Mesenteric fat pad (tissue), 1 donor: ENCODE data around the gene CCDC178. TPM values are rescaled to one million over a fixed set of nuclear protein-coding genes. Genes with fewer than 3 reads are reported as not detected.

Experiments used
- DNase-seq: peaks from one replicate; pipeline ENCODE4 v3.0.0-alpha.2; 2020; ENCODE audit warnings: low spot score
- total RNA-seq: library from RNA; stranded (reverse); fragmentation: NEBNext Ultra II Directional; extraction: Animal tissue kit (Norgen Biotek cat#: 25700); gene quantifications from one replicate; pipeline ENCODE4 v1.2.1, GENCODE V29; 2021
- donor health status: DM: yes; HTN: yes; CAD: no.

CCDC178 gene
- total RNA-seq, 1 donor from 2014 or later, result 3.7 TPM

DNA sequence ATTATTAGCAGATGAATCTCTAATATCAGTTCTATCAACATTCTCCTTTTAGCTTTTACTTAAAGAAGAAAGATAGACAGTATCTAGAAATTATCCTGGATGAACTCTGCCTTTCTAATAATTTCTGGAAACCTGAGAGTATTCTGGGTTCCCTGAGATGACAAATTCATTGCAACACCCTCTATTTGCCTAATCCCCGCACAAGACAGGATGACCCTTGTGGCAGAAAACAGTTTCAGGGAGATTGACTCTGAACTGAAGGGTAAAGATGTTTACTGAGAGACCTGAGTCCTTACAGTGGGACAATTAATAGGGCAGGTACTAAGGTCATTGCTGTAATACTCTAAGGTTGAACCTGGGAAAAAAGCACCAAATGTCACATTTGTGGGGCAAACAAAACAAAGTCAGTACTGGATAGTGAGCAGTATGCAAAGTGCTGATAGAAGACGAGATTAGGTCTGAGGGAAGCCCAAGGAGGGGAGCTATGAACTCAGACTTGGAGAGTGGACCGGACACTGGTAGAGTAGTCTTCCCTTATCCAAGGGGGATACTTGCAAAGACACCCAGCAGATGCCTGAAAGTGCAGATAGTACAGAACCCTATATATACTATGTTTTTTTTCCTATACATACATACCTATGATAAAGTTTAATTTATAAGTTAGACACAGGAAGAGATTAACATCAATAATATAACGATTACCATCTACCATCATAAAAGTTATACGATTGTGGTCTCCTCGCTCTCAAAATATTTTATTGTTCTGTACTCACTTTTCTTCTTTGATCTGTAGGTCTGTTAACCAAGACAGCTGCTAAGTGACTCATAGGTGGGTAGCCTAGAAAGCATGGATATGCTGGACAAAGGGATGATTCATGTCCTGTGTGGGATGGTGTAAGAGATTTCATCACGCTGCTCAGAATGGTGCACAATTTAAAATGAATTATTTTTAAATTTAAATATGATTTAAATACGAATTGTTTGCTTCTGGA lies 519.4 kb downstream of the CCDC178 start:
- DNase-seq, result no peak

DNA sequence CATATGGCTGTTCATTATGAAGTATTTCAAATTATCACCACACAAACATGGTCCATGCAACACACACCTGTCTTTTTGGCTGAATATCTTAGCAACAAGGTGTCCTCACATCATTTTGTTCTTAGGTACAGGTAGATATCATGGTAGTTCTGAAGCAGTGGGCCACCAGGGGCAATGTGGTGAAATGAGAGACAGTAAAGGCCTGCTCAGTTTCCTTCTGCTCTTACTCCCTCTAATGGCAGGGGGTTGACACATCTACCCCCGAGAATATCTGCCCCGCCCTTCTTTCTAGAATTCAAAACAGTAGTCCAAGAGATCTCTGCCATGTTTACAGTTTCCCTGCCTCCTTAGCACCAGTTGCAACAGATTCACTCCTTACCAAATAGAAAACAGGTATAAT lies 520.7 kb downstream of the CCDC178 start:
- DNase-seq, result no peak

DNA sequence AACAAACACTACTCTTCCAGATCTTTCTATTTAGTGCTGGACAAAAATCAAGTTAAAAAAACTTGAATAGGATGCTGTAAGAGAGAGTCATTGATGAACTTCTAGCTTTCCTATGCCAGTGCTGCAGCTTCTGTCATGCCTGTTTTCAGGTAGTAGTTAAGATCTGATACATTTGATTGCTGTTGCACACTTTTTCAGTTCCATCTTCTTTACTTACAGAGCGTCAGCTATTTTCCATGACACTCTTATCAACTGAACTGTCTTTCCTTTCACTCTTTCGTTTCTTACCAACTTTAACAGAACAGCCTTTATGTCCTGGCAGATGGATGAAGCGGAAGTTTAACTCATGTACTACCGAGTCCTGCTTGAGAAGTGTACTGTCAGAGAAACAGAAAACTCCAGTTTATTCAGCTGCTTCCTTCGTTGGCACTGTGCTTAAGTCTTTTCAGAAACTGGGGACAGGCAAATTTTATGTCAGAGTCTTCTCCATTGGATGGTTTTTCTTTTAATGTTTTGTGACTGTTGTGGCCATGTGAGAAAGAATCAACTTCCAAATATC lies 521.8 kb downstream of the CCDC178 start:
- DNase-seq, result no peak

DNA sequence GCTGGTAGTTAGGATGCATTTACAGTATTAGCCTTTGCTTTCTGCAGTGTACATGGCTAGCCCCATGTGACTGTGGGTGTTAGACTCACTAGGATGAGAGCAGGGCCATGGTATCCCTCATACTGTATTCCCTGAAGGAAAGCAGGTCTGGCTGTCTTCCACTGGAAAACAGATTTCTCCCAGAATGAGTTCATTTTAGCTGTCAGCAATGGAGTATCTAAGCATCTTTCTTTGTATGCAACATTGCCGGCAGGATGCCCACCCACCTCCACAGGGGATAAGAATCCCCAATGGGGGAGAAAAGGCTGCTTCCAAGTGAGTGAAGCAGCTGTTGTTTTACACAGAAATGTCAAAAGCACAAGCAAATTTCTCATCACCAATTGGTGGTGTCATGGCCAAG lies 525.0 kb downstream of the CCDC178 start:
- DNase-seq, result no peak

DNA sequence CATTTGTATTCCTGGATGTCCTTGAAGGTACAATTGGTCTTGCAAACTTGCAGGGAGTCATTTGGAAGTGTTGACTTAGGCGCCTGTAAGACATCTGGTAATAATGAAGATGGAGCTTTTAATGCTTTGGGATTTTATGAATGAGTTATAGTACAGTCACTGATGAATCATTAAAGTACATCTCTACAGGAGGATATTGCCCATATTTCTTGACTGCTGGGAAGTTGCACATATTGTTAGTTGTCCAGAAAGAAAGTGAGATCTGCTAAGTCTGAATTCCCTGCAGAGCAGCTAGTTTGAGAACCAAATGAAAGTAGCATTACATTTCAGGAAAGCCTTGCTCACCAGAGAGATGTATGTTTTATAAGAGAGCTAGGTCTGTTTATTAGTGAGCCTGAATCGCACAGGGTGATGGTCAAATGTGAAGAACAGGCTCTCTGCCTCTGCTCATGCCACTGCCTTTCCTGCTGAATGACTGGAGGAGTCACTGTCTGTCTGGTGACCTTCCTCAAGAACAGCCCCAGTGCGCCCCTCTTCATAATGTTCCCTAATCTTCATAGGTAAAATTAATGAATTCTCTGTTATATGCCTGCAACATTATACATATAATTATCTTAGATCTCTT lies 528.7 kb downstream of the CCDC178 start:
- DNase-seq, result no peak

DNA sequence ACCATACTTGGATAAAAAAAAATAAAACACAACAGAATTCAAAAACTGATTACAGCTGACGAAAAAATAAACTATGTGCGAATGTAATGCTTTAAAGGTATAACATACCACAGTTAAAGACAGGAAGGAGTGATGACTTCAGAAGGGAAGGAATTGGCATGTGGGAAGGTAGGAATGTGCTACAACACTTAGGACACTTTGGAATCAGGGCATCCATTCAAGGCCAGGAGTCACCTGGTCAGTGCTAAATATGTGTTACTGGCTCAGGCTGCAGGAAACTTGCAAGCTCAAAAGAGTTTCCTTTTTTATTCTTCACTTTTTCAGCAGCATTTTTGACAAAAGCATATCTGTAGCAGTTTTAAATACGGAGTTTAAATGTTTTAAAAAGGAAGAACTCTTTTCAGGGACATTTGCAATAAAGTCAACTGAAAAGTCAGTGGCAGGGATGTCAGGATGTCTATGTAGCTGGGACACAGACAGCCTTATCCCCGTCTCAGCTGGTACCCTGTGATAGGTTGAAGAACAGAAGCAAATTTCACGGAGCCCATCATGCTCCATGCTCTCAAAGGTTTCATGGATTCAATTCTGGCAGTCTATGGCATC lies 529.7 kb downstream of the CCDC178 start:
- no peak for DNase-seq

DNA sequence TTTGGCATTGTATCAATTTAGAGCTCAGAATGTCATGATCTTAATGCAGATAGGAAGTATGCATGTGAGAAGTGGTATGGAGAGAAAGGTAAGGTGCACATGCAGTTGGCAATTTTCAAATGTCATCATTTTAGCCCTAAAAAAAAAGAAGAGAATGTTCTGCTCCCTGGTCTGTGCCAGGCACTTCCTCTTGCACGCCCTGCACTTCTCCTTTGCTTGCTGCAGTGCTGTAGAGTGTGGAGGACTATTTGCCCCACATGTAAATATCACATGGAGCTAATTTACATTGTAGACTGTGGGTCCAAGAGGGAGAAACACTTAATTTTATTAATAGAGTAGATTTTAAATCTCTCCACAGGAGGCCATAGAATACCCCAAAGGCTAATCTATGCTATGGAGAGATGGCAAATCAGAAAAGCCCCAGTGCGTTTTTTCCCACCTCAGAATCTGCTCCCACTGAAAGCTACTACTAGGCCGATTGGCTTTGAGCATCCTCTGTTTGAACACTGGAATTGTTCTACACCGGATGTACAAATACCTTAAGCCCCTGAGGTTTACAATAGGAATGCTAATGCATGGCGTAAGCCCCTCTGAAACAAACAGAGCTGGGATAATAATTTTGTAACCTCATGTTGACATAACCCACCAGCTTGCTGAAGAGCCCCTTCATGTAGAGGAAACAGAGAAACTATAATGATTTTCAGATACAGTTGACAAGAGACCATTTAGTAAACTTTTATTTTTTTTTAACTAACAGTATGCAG lies 530.5 kb downstream of the CCDC178 start:
- no peak for DNase-seq

DNA sequence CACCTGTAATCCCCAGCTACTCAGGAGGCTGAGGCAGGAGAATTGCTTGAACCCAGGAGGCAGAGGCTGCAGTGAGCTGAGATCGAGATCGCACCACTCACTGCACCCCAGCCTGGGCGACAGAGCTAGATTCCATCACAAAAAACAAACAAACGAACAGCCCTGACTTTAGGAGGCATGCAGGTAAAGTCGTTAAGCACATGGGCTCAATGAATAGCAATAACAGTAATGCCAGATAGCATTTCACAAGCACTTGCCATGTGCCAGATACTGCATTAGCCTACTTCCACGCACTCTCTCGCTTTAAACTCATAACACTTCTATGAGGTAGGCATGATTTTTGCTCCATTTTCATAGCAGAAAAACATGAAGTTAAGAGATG lies 532.1 kb downstream of the CCDC178 start:
- DNase-seq, result no peak

DNA sequence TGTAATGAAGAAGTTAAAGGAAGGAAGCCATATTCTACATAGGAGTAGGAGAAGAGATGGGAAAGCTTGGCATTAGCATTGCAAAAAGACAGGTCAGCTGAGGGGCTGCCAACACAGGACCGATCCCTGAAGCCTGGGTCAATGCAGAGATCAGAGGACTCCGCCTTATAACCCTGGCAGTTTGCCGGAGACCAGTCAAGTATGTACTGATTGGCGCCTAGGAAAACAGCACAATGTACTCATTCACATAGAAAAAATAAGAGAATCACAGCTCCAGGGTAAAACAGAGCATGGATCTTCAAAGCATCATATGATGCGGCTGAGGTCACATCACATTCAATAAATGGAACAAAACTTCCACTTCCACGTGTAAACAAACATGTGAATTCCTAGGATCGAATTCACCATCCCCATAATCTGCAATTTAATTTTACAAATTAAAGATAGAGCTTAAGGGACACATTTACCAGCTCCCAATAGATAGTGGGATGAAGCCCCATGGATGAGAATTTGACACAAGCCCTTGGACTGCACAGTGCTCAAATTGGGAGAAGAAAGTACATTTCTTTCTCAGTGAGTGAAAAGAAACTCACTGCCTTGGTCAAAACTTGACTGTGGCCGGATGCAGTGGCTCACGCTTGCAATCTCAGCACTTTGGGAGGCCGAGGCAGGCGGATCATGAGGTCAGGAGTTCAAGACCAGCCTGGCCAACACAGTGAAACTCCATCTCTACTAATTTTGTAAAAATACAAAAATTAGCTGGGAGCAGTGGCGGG lies 532.7 kb downstream of the CCDC178 start:
- no peak for DNase-seq

DNA sequence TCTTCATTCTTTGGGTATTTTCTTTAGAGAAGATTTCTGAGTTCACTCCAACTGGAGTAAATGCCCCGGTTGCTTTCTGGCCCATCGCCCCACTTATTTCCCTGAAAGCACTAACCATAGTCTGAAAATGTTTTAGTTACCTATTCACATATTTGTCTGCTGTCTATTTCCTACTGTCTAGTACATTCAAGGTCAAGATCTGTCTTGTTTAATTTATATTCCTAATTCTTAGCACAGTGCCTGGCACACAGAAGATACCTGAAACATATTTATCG lies 533.3 kb downstream of the CCDC178 start:
- DNase-seq, result no peak

DNA sequence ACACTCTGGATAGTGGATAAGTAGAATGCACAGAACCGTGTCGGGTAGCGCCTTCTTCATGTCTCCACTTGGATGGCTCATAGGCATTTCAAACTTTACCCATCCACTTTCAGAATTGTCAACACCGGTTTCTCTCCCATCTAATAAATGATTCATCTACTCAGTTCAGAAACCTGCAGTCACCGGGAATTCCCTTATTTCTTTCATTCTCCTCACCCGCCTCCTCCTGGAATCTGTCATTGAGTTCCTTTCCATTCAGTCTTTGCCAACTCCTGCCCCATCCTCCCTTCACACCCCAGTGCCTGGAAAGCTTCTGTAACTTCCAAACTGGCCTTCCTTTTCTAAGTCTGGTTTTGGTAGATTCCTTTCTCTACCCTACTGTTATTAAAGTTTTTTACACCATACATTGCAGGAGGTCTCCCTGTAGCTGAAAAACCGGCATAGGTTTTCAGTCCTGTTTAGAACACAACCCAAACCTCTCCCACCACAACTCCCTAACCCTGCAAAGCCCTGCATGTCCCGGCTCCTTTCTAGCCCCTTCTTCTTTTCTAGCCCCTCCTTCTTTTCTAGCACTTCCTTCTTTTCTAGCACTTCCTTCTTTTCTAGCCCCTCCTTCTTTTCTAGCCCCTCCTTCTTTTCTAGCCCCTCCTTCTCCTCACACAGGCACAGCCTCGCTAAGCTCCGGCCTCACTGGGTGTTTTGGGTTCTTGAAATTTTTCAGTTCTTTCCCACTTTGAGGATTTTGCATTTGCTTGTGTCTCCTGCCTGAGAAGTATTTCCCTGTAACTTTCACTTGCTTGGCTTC lies 533.8 kb downstream of the CCDC178 start:
- no peak for DNase-seq

DNA sequence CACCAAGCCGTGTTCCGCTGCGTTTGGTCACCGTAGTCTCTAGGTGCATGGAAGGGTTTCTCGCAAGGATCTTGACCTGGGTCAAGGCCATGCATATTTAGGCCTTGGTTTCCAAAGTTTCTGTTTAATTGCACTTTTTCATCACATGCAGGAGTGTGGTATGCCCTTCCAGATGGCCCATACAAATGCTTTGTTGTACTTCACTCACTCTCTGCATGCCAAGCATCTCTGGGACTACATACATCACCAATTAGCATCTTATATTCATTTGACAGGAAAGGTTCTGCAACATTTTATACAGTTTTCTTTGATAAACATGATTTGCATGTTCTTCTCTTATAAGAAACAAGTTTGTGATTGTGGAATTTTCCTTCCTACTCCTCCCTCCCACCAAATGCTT lies 534.9 kb downstream of the CCDC178 start:
- DNase-seq, result no peak

DNA sequence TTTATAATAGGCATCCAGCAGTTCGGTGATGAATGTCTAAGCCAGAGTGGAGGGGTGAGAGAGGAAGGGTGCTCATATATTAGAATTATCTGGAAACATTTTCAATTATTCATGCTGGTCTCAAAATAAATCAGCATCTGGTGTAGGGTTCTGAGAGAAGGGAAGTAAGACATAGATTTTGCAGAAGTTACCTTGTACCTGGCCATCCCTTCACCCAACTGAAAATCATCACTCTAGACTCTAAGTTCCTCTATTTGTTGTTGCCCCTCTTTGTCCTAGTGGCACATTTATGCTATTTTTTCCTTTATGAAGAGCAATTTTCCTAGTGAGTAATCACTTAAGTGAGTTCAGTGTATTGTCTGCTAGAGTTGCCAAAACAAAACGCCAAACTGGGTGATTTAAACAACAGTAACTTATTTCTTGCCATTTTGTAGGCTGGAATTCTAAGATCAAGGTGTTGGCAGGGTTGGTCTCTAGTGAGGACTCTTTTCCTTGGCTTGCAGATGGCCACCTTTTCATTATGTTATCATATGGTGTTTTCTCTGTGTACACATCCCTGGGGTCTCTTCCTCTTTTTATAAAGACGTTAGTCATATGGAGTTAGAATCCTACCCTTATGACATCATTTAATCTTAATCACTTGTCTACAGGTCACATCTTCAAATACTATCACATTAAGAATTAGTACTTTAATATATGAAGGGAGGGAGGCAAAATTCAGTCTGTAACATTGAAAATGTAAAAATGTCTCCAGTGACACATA lies 537.8 kb downstream of the CCDC178 start:
- no peak for DNase-seq

DNA sequence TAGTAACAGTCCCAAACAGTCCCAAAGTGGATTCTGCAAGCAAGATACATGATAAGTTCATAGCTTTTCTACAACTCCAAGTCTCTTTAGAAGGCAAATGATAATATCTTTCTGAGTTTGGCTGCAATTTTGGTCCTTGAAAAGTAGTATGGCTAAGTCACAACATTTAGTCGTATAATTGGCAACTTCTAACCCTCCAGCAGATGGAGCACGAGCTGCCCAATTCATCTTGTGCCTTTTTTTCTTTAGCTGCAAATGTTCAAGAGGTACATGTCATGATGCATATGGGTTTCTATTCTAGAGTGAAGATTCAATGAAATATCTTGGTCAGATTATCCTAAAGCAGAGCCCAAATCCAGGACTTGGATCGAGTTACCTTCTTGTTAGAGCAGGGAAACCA lies 540.7 kb downstream of the CCDC178 start:
- DNase-seq, result no peak

DNA sequence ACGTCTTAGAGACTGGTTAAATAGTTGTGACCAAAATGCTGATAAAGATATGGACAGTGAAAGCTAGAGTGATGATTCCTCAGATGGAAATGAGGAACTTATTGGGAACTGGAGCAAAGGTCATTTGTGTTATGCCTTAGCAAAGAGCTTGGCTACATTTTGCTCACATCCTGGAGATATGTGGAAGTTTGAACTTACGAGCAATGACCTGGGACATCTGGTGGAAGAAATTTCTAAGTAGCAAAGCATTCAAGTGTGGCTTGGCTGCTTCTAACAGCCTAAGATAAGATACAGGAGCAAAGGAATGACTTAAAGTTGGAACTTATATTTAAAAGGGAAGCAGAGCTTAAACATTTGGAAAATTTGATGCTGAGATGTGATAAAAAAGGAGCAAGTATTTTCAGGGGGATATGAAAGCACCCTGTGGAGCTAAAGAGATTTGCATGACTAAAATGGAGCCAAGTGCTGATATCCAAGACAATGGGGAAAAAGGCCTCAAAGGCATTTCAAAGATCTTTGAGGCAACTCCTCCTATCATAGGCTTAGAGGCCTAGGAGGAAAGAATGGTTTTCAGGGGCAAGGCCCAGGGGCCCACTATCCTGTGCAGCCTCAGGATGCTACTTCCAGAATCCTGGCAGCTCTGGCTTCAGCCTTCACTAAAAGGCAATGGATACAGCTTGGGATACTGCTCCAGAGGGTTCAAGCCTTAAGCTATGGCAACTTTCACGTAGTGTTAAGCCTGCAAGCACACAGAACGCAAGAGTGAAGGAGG lies 543.6 kb downstream of the CCDC178 start:
- DNase-seq, result no peak

DNA sequence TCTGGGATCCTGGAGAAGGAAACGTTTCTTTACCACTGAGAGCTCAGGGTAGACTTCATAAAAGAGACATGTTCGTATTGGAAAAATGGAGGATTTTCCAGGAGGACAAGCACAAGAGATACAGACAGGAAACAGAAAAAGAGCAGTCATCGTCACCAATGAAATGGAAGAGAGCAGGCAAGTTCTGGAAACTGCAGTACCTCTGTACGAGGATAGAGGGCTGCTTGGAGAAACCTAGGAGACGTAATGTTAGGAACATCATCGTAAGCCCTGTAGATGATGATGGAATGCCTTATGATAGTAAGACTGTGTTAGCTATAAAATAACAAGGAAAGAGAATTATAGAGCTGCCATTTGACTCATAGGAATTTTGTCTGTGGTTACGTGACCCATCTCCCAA lies 546.6 kb downstream of the CCDC178 start:
- no peak for DNase-seq

DNA sequence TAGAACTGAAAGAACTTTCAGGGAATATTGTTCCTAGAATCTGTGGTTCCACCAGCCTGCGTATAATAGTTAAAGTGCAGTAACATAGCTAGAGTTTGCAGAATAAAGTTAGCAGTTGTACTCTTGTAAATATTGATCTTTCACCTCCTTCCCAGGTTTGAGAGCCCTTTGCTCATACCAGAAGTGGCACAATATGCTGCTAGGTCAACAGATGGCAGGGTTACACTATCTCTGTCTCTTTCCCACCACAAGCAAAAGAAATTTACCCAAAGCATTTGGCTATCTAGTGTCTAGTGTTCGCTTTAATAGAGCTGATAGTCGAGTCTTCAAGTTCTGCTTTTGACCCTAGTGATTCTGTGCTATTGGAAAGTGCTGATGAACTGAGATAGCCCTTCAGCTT lies 548.7 kb downstream of the CCDC178 start:
- DNase-seq, result no peak

DNA sequence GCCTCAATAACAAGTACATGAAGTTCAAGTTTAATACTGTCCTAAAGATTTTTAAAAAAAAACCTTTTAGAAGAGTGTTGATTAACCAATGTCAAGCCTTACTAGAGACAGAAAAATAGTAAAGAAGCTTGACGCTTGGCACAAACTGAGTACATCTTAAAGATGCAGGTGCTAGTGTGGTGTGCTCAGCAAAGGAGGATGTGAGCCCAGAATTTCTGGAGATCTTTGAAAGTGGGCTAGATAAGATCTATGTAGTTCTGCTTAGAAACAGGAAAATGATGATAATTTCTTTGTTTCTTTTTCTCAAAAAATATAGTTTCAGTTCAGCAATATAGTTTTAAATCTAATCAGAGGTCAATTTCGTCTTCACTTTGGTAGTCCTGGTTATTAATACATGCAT lies 549.4 kb downstream of the CCDC178 start:
- no peak for DNase-seq
